ENCODE results near the gene TNP2. TPM values are rescaled to one million over a fixed set of nuclear protein-coding genes. Genes with fewer than 3 reads are reported as not detected.

TNP2 gene
- total RNA-seq, 1 donor from 2014 or later = not detected

GRCh38 chr16:11276896-11277593 is 7.9 kb upstream of the TNP2 start:
- intact Hi-C loops (cut with DNase I) = no loop called here
- ATAC-seq (no peak), DNase-seq (no peak)
- H3K9me3 ChIP-seq = no peaks in the 10 kb centered on the region
- no peak for TF ChIP-seq CTCF (IDR thresholded peaks at IDR 0.05)
- H3K4me3 ChIP-seq = no peak overlapping the region
- H3K27ac ChIP-seq = no peak overlapping the region
- H3K4me1 ChIP-seq = no peaks in the 10 kb centered on the region
- no peaks in the 10 kb centered on the region for H3K36me3 ChIP-seq
- no peaks in the 10 kb centered on the region for H3K27me3 ChIP-seq (ENCODE audit: low read depth)

- Histone ChIP-seq H3K36me3 (no peaks in the 10 kb centered on the region), H3K27me3 (ENCODE audit: low read depth) (no peaks in the 10 kb centered on the region), H3K4me3 (no peak within 1 kb of the TSS), H3K9me3 (no peaks in the 10 kb centered on the region), H3K27ac (no peak within 1 kb of the TSS), H3K4me1 (no peaks in the 10 kb centered on the region)
- no peak for ATAC-seq
- intact Hi-C loops (cut with DNase I) = no loop called here
- no peak for DNase-seq
- no peak for TF ChIP-seq CTCF (IDR thresholded peaks at IDR 0.05)
Measured at GRCh38 chr16:11276143-11276895, 7.2 kb upstream of the TNP2 start, which contains the start of gene PRM2. Gene PRM2 (minus strand): TSS chr16:11276480. CDS start chr16:11276370, 110 bp downstream.

- DNase-seq (no peak), ATAC-seq (no peak)
- no peaks in the 10 kb centered on the region for H3K27me3 ChIP-seq (ENCODE audit: low read depth)
- no peak overlapping the region for H3K27ac ChIP-seq
- no peaks in the 10 kb centered on the region for H3K9me3 ChIP-seq
- H3K36me3 ChIP-seq = no peaks in the 10 kb centered on the region
- intact Hi-C loops (cut with DNase I) = no loop called here
- no peaks in the 10 kb centered on the region for H3K4me1 ChIP-seq
- H3K4me3 ChIP-seq = no peak overlapping the region
- no peak for TF ChIP-seq CTCF (IDR thresholded peaks at IDR 0.05)
Measured at GRCh38 chr16:11274964-11275363, 5.8 kb upstream of the TNP2 start.

GRCh38 chr16:11273721-11274324 is 4.7 kb upstream of the TNP2 start:
- Histone ChIP-seq H3K4me1 (no peaks in the 10 kb centered on the region), H3K27ac (no peak overlapping the region), H3K9me3 (no peaks in the 10 kb centered on the region), H3K27me3 (ENCODE audit: low read depth) (no peaks in the 10 kb centered on the region), H3K36me3 (no peaks in the 10 kb centered on the region), H3K4me3 (no peak overlapping the region)
- DNase-seq (no peak), ATAC-seq (no peak)
- TF ChIP-seq CTCF (IDR thresholded peaks at IDR 0.05) = no peak
- intact Hi-C loops (cut with DNase I) = no loop called here

- H3K4me3 ChIP-seq = no peak within 1 kb of the TSS
- H3K9me3 ChIP-seq = no peaks in the 10 kb centered on the region
- ATAC-seq (no peak), DNase-seq (no peak)
- H3K36me3 ChIP-seq = no peaks in the 10 kb centered on the region
- intact Hi-C loops (cut with DNase I) = no loop called here
- no peak for TF ChIP-seq CTCF (IDR thresholded peaks at IDR 0.05)
- H3K27me3 ChIP-seq (ENCODE audit: low read depth) = no peaks in the 10 kb centered on the region
- H3K4me1 ChIP-seq = no peaks in the 10 kb centered on the region
- no peak within 1 kb of the TSS for H3K27ac ChIP-seq
Measured at GRCh38 chr16:11272921-11273720, 4.0 kb upstream of the TNP2 start, which contains the start of gene PRM3. Gene PRM3 (minus strand): TSS chr16:11273629. CDS start chr16:11273595, 34 bp downstream.
